ENCODE data around the gene ABHD17C.
"Not testable (repeated sequence)": the region's sequence is repeated elsewhere in the genome, so short reads cannot be mapped to it uniquely, and the experiment has no call there.

Gene ABHD17C

DNA sequence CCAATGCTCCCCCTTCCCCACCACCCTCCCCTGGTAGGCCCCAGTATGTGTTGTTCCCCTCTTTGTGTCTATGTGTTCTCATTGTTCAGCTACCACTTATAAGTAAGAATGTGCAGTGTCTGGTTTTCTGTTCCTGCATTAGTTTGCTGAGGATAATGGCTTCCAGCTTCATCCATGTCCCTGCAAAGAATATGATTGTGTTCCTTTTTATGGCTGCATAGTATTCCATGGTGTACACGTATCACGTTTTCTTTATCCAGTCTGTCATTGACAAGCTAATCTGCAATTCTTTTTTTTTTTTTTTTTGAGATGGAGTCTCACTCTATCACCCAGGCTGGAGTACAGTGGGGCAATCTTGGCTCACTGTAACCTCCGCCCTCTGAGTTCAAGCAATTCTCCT, 68.1 kb downstream of the ABHD17C start:
- not testable (repeated sequence) for H3K4me3 ChIP-seq (ENCODE audit: extremely low read depth, insufficient read depth, low read length, poor library complexity, severe bottlenecking); H3K4me1 ChIP-seq (ENCODE audit: control insufficient read depth, insufficient read depth, low read length, poor library complexity, severe bottlenecking); H3K27ac ChIP-seq (ENCODE audit: low read depth, low read length, severe bottlenecking); H3K36me3 ChIP-seq (ENCODE audit: control insufficient read depth, insufficient read depth, low read length); H3K9me3 ChIP-seq (ENCODE audit: control insufficient read depth, low read length)
- no CpG with 5 or more reads among the region's 3 CpGs for WGBS, 2 experiments (ENCODE audit: insufficient coverage in 2 of 2)

GRCh38 chr15:80764535-80764934, 69.4 kb downstream of the ABHD17C start:
- 70% methylated on average over 2 of the region's 3 CpGs; no CpG with 5 or more reads in 1 of the 2 experiments for WGBS, 2 experiments (ENCODE audit: insufficient coverage in 2 of 2)
- Histone ChIP-seq H3K4me1 (ENCODE audit: control insufficient read depth, insufficient read depth, low read length, poor library complexity, severe bottlenecking) (no peaks in the 10 kb centered on the region), H3K27ac (ENCODE audit: low read depth, low read length, severe bottlenecking) (no peak overlapping the region), H3K36me3 (ENCODE audit: control insufficient read depth, insufficient read depth, low read length) (no peaks in the 10 kb centered on the region), H3K9me3 (ENCODE audit: control insufficient read depth, low read length) (no peaks in the 10 kb centered on the region), H3K4me3 (ENCODE audit: extremely low read depth, insufficient read depth, low read length, poor library complexity, severe bottlenecking) (no peak overlapping the region)

DNA sequence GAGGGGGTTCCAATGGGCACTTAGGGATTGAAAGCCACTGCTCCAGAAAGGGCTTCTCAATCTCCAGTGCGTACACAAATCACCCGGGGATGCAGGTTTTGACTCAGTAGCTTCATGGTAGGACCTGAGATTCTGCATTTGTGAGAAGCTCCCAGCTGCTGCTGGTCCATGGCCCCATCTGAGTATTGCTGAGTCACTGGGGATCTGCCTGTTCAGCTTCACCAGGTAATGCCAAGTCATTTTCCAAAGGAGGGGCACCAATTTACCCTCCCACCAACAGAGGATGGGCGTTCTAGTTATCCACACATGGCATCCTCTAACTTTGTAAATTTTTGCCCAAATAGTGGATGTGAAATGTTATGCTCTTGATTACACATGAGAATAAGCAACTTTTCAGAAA, 71.2 kb downstream of the ABHD17C start:
- 60 to 96% methylated on average over 1 to 2 of the region's 3 CpGs for WGBS, 2 experiments (ENCODE audit: insufficient coverage in 2 of 2)
- no peaks in the 10 kb centered on the region for H3K4me1 ChIP-seq (ENCODE audit: control insufficient read depth, insufficient read depth, low read length, poor library complexity, severe bottlenecking)
- H3K4me3 ChIP-seq (ENCODE audit: extremely low read depth, insufficient read depth, low read length, poor library complexity, severe bottlenecking), result no peak overlapping the region
- no peak overlapping the region for H3K27ac ChIP-seq (ENCODE audit: low read depth, low read length, severe bottlenecking)
- no peaks in the 10 kb centered on the region for H3K36me3 ChIP-seq (ENCODE audit: control insufficient read depth, insufficient read depth, low read length)
- no peaks in the 10 kb centered on the region for H3K9me3 ChIP-seq (ENCODE audit: control insufficient read depth, low read length)

DNA sequence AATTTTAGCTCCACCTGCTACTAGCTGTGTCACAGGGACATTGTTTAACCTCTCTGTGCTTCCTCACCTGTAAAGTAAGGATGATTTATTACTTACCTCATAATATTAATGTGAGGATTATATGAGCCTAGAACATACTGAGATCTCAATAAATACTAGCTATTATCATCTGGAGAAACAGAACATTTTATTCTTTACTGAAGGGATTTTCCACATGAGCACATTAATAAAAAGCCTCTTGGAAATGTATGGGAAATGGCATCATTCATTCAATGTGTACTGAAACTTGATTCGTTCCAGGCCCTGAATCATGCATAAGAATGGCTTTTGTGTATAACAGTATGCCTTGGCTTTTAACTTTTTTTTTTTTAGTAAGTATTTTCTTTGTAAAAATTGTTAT, 73.0 kb downstream of the ABHD17C start:
- no peaks in the 10 kb centered on the region for H3K9me3 ChIP-seq (ENCODE audit: control insufficient read depth, low read length)
- H3K27ac ChIP-seq (ENCODE audit: low read depth, low read length, severe bottlenecking), result no peak overlapping the region
- no CpG with 5 or more reads among the region's 1 CpG for WGBS, 2 experiments (ENCODE audit: insufficient coverage in 2 of 2)
- H3K4me1 ChIP-seq (ENCODE audit: control insufficient read depth, insufficient read depth, low read length, poor library complexity, severe bottlenecking), result no peaks in the 10 kb centered on the region
- H3K36me3 ChIP-seq (ENCODE audit: control insufficient read depth, insufficient read depth, low read length), result no peaks in the 10 kb centered on the region
- no peak overlapping the region for H3K4me3 ChIP-seq (ENCODE audit: extremely low read depth, insufficient read depth, low read length, poor library complexity, severe bottlenecking)

DNA sequence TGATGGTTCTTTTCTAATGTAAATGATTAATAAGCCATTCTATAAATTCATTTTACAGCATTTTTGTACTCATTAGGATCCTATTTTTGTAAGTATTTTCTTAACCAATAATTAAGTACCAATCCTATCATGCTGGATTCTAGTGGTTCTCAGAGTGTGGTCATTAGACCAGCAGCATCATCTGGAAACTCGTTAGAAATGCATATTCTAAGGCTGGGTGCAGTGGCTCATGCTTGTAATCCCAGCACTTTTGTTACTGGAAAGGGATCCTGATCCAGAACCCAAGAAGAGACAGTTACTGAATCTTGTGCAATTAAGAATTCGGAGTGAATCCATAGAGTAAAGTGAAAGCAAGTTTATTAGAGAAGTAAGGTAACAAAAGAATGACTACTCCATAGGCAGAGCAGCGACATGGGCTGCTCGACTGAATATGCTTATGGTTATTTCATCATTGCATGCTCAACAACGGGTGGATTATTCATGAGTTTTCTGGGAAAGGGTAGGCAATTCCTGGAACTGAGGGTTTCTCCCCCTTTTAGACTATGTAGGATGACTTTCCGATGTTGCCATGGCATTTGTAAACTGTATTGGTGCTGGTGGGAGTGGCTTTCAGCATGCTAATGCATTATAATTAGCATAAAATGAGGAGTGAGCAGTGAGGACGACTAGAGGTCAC, 74.2 kb downstream of the ABHD17C start:
- no peak overlapping the region for H3K27ac ChIP-seq (ENCODE audit: low read depth, low read length, severe bottlenecking)
- no peaks in the 10 kb centered on the region for H3K9me3 ChIP-seq (ENCODE audit: control insufficient read depth, low read length)
- H3K4me3 ChIP-seq (ENCODE audit: extremely low read depth, insufficient read depth, low read length, poor library complexity, severe bottlenecking), result no peak overlapping the region
- H3K36me3 ChIP-seq (ENCODE audit: control insufficient read depth, insufficient read depth, low read length), result no peaks in the 10 kb centered on the region
- no peaks in the 10 kb centered on the region for H3K4me1 ChIP-seq (ENCODE audit: control insufficient read depth, insufficient read depth, low read length, poor library complexity, severe bottlenecking)
- 89 to 93% methylated on average over 3 to 6 of the region's 7 CpGs for WGBS, 2 experiments (ENCODE audit: insufficient coverage in 2 of 2)

DNA sequence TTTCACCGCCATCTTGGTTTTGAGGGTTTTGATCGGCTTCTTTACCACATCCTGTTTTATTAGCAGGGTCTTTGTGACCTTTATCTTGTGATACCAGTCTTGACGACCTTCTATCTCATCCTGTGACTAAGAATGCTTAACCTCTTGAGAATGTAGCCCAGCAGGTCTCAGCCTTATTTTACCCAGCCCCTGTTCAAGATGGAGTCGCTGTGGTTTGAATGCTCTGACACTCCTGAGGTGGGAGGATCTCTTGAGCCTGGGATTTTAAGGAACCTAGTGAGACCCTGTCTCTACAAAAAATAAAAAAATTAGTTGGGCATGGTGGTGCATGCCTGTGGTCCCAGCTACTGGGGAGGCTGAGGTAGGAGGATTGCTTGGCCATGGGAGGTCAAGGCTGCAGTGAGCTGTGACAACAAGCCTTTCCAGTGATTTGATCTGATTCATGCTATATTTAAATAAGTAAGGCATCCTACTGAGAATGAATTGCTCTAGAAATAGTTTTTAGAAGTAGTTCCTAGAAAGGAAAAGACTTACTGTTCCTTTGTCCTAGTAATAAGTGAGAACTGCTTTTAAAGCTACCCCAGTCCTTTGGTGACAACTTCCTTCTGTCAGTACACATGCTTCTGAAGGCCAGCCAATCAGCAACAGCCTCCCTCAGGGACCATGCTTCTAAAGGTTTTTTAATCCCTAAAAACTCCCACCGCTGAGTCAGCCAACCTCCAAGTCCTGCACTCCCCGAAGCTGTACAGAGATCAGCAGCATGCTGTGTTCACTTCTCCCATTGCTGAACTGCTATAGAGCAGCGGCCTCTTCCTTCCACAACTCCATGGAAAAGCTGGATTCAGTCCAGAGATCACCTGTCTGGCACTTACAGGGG, 75.0 kb downstream of the ABHD17C start:
- WGBS, 2 experiments (ENCODE audit: insufficient coverage in 2 of 2), result 91 to 94% methylated on average over 3 to 6 of the region's 7 CpGs

DNA sequence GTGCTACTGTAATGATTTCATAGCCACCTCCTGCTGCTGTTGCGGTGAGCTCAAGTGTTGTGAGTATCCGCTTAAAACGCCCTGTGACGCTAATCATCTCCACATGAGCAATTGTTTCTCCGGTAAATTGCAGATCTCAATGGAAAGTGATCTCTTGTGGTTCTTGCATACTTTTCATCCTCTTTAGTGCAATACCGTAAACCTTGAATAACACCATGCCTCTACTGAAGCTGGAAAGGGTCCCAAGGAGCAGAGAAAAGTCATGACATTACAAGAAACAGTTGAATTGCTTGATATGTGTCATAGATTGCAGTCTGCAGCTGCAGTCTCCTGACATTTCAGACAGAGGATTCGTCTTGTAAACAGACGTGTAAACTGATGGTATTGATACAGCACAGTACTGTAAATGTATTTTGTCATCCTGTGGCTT, 78.0 kb downstream of the ABHD17C start:
- H3K4me3 ChIP-seq (ENCODE audit: extremely low read depth, insufficient read depth, low read length, poor library complexity, severe bottlenecking), result no peak overlapping the region

More for the DNA sequence above, 75.0 kb downstream of the ABHD17C start:
- Histone ChIP-seq H3K4me1 (ENCODE audit: control insufficient read depth, insufficient read depth, low read length, poor library complexity, severe bottlenecking) (no peaks in the 10 kb centered on the region), H3K36me3 (ENCODE audit: control insufficient read depth, insufficient read depth, low read length) (no peaks in the 10 kb centered on the region), H3K27ac (ENCODE audit: low read depth, low read length, severe bottlenecking) (no peak overlapping the region), H3K4me3 (ENCODE audit: extremely low read depth, insufficient read depth, low read length, poor library complexity, severe bottlenecking) (no peak overlapping the region), H3K9me3 (ENCODE audit: control insufficient read depth, low read length) (no peaks in the 10 kb centered on the region)

DNA sequence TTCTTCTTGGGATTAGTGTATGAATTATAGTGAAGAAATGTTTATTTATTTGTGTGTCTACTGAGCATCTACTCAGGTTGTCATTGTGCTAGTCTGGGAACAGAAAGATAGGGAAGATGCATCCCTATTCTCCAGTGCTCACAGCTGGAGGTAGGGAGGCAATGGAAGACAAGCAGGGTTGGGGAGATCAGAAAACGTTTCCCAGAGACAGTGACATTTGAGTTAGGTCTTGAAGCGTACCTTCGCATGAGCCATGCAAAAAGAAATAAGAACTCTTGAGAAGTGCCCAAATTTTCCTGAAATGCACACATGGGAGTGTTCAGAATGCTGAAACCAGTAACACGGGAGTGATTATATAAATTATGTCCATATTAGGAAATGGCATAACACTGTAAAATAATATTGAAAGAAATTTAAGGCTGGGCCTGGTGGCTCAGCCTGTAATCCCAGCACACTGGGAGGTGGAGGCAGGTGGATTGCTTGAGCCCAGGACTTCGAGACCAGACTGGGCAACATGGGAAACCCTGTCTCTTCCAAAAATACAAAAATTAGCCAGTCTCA, 78.8 kb downstream of the ABHD17C start:
- no peaks in the 10 kb centered on the region for H3K4me1 ChIP-seq (ENCODE audit: control insufficient read depth, insufficient read depth, low read length, poor library complexity, severe bottlenecking)
- 70 to 73% methylated on average over 3 of the region's 5 CpGs for WGBS, 2 experiments (ENCODE audit: insufficient coverage in 2 of 2)
- no peak overlapping the region for H3K27ac ChIP-seq (ENCODE audit: low read depth, low read length, severe bottlenecking)

More for the DNA sequence above, 78.0 kb downstream of the ABHD17C start:
- H3K4me1 ChIP-seq (ENCODE audit: control insufficient read depth, insufficient read depth, low read length, poor library complexity, severe bottlenecking), result no peaks in the 10 kb centered on the region
- WGBS, 2 experiments (ENCODE audit: insufficient coverage in 2 of 2), result 86 to 87% methylated on average over 5 to 6 of the region's 8 CpGs
- H3K9me3 ChIP-seq (ENCODE audit: control insufficient read depth, low read length), result no peaks in the 10 kb centered on the region
- no peak overlapping the region for H3K27ac ChIP-seq (ENCODE audit: low read depth, low read length, severe bottlenecking)
- no peaks in the 10 kb centered on the region for H3K36me3 ChIP-seq (ENCODE audit: control insufficient read depth, insufficient read depth, low read length)

DNA sequence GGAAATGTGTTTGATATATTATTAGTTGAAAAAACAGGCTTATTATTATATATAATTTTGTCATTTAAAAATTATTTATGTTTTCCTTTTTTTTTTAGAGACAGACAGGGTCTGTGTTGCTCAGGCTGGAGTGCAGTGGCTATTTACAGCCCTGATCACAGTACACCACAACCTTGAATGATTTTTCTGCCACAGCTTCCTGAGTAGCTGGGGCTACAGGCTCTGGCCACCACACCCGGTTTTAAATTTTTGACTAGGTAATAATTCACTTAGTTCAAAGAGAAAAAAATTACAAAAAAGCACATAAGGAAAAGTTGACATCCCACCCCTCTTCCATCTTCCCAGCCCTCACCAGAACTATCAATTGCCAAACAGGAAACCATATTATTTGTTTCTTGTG, 79.4 kb downstream of the ABHD17C start:
- Histone ChIP-seq H3K9me3 (ENCODE audit: control insufficient read depth, low read length) (no peaks in the 10 kb centered on the region), H3K27ac (ENCODE audit: low read depth, low read length, severe bottlenecking) (no peak overlapping the region), H3K4me1 (ENCODE audit: control insufficient read depth, insufficient read depth, low read length, poor library complexity, severe bottlenecking) (peaks cover 4% of the 10 kb centered on the region), H3K4me3 (ENCODE audit: extremely low read depth, insufficient read depth, low read length, poor library complexity, severe bottlenecking) (no peak overlapping the region), H3K36me3 (ENCODE audit: control insufficient read depth, insufficient read depth, low read length) (no peaks in the 10 kb centered on the region)
- WGBS, 2 experiments (ENCODE audit: insufficient coverage in 2 of 2), result no CpG with 5 or more reads among the region's 1 CpG

More for the DNA sequence above, 78.8 kb downstream of the ABHD17C start:
- no peak overlapping the region for H3K4me3 ChIP-seq (ENCODE audit: extremely low read depth, insufficient read depth, low read length, poor library complexity, severe bottlenecking)
- H3K9me3 ChIP-seq (ENCODE audit: control insufficient read depth, low read length), result no peaks in the 10 kb centered on the region
- H3K36me3 ChIP-seq (ENCODE audit: control insufficient read depth, insufficient read depth, low read length), result no peaks in the 10 kb centered on the region

DNA sequence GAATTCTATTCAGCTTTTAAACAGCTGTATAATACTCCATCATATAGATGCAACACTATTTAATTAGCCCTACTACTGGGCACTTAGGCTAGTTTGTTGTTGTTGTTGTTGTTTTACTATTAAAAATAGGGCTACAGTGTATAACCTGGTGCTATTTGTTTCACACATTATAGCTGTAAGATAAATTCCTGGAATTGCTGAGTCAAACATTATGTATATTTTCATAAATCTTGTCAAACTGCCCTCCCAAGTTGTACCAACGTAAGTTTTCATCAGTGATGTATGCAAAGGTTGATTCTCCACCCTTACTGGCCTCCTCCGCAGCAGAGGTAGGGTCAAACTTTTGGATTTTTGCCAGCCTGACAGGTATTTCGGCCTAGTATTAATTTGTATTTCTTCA, 80.2 kb downstream of the ABHD17C start:
- no peaks in the 10 kb centered on the region for H3K36me3 ChIP-seq (ENCODE audit: control insufficient read depth, insufficient read depth, low read length)
- peaks cover 11% of the 10 kb centered on the region for H3K4me1 ChIP-seq (ENCODE audit: control insufficient read depth, insufficient read depth, low read length, poor library complexity, severe bottlenecking)
- no peak overlapping the region for H3K27ac ChIP-seq (ENCODE audit: low read depth, low read length, severe bottlenecking)
- no peak overlapping the region for H3K4me3 ChIP-seq (ENCODE audit: extremely low read depth, insufficient read depth, low read length, poor library complexity, severe bottlenecking)
- 88 to 90% methylated on average over 2 to 3 of the region's 3 CpGs for WGBS, 2 experiments (ENCODE audit: insufficient coverage in 2 of 2)
- H3K9me3 ChIP-seq (ENCODE audit: control insufficient read depth, low read length), result no peaks in the 10 kb centered on the region
